Ramos (cell line): ENCODE results near the gene PLEKHB1.

ENCODE experiments used
- in situ Hi-C: fragments of 300-500 bp; cut with MboI; formaldehyde crosslinking; loops from one replicate; pipeline ENCODE4 v1.14.3; 2022; ENCODE audit warnings: low sequenced_read_pairs; ENCODE audit not compliant: unreplicated experiment

Gene PLEKHB1, protein sequence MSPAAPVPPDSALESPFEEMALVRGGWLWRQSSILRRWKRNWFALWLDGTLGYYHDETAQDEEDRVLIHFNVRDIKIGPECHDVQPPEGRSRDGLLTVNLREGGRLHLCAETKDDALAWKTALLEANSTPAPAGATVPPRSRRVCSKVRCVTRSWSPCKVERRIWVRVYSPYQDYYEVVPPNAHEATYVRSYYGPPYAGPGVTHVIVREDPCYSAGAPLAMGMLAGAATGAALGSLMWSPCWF

DNA sequence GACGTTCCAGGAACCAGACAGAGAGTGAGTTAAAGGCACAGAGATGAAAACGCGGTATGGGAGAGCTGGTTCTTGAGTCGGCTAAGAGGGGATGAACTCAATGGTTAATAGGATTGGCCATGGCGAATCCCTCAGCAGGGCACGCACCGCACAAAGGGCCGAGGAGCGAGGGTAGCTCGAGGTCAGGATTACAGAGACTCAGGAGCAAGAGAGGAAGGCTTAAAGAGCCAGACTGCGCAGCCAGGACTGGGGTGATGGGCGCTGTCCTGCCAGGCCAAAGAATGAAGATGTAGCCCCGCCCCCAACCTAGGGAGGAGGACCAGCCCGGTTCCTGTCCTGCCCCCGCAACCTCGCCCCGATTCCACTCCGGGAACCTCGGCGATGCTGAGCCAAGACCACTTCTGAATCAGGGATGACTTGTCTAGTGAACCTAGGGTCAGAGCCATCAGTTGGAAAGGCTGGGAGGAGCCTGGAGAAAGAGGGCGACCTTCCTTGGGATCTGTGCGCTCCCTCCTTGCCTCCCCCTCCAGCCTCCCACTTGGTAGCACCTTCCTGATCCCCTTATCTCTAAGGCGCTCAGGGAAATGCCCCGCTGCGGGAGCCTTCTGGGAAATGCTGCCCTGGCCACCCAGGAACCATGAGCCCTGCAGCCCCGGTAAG is at the start of gene PLEKHB1:
PLEKHB1 (plus strand) TSS at position 610 of the 660 bp plus-strand sequence; CDS start at position 638, 28 bp downstream.
- in situ Hi-C loops, result no loop called here

DNA sequence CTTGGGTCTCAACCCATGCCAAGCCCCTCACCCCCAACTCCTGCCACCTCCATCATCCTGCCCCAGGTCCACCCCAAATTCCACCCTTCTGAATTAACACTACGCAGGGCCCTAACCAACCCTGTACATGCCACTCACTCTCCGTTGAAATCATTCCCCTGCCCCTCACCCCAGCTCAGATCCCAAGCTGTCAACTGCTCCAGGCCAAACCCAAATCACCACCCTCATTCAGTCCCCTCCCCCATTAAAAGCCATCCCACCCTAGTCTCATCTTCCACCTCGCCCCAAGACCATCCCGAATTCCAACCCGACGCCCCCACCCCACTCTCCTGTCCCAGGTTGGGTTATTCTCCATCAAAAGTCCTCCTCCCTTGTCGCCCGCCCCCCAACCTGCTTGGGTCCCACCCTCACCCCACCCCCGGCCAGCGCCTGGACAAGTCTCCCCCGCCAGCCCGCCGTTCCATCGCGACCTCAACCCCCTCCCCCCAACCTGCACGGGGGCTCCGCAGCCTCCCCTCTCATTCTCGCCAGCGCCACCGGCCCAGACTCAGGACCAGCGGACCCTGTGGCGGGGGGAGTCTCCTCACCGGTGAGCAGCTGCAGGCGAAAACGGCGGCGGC is 48.9 kb upstream of the PLEKHB1 start:
- in situ Hi-C loops, result no loop called here

DNA sequence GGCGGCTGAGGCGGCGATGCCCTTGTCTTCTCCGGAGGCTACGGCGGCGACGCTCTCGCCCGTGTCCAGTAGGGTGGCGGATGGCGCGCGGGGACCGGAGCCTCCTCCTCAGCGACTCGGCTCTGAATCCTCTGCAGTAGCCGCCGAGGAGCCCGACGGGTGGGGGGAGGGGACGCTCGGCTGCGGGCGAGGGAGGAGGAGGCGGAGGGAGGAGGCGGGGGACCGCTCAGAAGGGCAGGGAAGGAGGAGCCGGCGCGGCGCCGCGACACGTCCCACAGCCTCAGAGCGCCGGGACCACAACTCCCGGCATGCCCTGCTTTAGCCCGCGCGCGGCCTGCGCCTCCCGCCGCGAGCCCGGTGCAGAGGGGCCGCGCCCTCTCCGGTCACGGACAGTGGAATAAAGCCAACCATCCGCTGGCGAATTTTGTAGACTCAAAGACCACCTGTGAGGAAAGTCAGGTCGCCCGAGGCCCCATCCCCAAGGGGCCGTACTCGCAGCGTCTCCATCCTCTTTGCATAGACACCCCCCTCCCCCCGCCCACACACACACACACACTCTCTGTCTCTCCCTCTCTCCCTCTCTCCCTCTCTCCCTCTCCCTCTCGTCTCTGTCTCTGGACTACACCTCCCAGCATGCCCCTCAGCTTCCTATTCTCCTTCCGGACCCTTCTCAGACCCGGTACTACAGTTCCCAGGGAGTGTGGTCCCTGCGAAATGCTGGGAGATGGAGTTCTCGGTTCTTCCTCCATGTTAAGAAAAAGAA is 48.2 kb upstream of the PLEKHB1 start, which contains the start of gene FAM168A:
FAM168A (minus strand) TSS at position 157 of the 763 bp plus-strand sequence. CDS start 129,638 bp downstream, outside the sequence.
- in situ Hi-C loops, result no loop called here

DNA sequence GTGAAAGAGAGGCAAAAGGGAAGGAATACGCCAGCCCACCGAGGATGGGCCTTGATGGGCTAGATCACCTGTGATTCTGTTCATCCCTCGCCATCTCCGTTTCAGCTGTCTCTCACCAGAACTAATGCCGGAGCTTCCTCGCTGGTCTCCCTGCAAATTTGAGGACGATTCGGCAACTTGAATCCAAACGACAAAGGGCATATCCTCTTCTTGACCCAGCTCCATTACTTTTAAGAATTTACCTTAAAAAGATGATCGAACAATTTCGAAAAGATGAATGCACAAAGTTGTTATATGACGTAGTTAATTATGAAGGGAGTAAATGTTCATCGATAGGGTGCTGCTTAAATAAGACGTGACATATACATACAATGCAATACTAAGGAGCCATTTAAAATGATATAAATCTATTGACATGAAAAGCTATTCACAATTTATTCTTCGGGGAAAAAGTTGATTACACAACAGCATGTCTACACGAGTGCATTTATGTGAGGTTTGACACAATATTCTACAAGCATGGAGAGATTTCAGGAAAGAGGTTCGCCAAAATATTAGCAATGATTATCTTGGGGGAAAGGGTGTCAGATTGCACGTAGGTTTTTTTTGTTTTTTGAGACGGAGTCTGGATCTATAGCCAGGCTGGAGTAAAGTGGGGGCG is 47.5 kb upstream of the PLEKHB1 start:
- in situ Hi-C loops, result no loop called here

DNA sequence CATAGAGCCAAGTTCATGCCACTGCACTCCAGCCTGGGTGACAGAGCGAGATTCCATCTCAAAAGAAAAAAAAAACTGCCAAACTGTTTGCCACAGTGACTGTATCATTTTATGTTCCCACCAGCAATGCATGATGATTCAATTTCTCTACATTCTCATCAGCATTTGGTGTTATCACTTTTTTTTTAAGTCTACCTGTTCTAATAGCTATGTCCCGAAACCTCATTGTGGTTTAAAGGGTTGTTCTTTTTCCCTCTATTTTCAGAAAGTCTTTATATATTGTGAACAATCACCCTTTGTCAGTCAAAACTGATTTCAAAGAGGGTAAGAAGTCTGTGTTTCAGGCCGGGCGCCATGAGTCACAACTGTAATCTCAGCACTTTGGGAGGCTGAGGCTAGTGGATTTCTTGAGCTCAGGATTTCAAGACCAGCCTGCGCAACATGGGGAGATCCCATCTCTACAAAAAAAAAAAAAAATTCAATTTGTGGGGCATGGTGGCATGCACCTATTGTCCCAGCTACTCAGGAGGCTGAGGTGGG is 33.7 kb upstream of the PLEKHB1 start:
- in situ Hi-C loops, result no loop called here

DNA sequence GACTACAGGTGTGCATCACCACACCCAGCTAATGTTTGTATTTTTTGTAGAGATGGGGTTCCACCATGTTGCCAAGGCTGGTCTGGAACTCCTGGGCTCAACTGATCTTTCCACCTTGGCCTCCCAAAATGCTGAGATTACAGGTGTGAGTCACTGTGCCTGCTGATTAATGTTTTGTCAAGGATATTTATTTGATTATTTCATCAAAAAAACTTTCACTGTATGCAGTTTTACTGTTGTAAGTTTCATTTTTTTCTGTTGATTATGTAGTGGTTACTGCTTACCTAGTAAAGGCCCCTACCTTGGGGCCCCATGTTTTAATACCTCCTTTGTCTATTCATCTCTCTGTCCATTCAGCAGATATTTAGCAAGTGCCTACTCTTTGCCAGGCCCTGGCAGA is 31.8 kb upstream of the PLEKHB1 start:
- in situ Hi-C loops, result no loop called here

DNA sequence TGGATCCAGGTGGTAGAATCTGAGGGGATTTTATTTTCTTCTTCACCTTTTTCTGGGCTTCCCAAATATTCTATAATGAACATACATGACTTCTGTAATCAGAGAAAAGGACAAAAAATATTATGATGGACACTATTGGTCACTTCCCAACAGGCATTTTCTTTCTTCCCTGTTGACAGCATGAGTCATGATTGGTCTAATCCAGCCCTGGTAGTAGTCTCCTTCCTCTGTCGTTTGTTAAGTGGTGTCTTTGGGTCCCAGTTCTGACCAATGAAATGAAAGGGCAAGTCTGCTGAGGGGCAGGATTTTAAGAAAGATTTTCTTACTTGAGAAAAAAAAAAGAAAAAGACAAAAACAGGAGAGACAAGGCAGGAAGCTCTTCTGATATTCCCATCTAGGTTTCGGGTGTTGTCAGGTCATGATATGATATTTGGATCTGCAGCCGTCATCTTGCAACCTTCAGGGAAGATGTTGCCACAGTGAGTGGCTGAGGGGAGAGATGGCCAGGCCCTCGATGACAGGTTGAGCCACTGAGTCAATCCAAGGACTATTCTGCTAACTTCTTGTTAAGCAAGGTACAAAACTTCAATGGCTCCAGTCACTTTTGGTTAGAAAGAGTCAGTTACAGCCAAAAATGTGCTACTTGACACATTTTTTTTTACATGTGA is 23.3 kb upstream of the PLEKHB1 start:
- in situ Hi-C loops, result no loop called here

DNA sequence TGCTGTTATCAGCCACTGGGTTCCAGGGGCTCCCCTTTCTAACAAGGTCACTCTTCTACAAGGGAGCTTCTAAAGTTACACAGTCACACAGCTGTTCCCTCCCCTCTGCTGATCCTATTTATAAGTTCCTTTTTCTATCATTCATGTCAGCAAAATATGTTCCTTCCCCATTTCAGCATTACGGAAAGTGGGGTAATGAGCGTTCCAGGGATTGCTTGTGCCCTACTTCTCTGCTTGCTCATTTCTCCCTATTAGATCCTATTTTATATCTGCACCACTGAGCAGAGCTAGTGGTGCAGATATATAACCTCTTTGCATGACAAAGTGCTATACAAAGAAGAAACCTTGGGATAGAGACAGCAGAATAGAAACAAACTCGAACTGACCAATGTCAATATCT is 22.7 kb upstream of the PLEKHB1 start:
- in situ Hi-C loops, result no loop called here

DNA sequence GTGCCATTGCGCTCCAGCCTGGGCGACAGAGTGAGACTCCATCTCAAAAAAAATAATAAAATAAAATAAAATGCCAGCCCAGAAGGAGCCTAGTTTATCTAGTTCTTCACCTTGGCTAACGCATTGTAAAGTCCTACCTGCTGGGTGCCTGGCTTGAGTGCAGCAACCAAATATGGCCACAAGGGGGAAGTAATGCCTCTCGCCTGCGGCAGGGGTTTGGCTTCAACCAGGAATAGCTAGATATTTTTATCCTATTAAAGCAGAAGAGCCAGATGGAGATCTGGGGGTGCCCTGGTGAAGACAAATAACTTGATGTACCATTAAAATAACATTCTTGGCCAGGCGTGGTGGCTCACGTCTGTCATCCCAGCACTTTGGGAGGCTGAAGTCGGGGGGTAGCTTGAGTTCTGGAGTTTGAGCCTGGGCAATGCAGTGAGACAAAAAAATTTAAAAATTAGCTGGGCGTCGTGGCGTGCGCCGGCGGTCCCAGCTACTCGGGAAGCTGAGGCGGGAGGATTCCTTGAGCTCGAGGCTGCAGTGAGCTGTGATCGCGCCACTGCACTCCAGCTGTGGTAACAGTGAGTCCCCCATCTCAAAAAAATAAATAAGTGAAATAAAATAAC is 20.6 kb upstream of the PLEKHB1 start:
- in situ Hi-C loops, result no loop called here

DNA sequence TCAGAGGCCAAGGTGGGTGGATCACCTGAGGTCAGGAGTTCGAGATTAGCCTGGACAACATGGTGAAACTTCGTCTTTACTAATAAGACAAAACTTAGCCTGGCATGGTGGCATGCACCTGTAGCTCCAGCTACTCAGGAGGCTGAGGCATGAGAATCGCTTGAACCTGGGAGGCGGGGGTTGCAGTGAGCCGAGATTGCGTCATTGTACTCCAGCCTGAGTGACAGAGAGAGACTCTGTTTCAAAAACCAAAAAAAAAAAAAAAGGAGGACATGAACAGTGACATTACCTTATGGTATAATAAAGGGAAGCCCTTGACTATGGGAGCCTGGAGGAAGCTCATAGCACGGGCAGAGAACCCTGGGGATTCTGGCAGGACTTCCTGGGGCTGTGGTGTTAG is 16.5 kb upstream of the PLEKHB1 start:
- in situ Hi-C loops, result no loop called here

DNA sequence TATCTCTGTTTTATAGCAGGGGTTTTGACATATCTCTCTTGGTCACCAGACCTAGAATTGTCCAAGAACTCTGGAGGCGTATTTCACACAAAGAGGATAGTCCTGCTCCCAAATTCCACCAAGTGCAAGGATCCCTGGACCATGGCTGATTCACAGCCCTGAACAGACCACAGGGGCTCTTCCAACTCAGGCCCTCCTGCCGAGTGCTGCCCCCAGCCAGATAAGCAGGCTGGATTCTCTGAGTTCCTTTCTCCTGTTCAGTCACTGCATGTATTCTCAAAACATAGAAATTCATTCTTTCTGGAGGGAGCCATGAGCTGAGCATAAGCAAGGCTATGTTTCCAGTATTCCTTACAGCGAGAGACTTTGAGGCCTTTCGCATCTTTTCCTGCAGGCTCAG is 13.4 kb upstream of the PLEKHB1 start:
- in situ Hi-C loops, result no loop called here

DNA sequence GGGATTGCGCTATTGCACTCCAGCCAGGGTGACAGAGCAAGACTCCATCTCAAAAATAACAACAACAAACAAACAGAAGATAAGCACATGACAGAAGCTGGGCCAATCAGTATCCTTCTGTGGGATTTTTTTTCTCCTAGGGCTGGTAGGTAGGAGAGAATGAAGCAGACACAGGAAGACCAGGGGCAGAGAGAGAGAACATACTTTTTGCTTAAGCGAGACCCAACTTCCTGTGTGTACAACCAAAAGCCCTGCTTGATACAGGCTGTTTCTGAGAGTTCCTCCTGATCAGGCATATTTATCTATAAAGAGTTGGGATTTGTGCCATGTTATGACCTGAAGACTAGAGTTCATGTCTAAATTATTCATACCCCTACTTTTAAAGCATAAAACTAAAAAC is 12.4 kb upstream of the PLEKHB1 start:
- in situ Hi-C loops, result no loop called here

DNA sequence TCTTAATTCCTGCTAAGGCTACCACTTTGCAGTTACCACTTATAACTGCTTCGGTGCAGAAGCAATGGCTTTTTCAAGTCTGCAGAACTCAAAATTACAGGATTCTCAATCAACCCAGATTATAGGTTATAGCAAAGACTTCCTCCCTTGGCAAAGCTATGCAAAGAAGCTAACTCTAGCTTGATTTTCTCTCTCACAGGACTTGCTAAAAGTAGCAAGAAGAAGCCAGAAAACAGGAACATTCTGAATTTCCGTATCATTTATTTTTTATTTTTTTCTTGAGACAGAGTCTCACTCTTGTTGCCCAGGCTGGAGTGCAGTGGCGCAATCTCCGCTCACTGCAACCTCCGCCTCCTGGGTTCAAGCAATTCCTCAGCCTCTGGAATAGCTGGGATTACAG is 10.7 kb upstream of the PLEKHB1 start:
- in situ Hi-C loops, result no loop called here

DNA sequence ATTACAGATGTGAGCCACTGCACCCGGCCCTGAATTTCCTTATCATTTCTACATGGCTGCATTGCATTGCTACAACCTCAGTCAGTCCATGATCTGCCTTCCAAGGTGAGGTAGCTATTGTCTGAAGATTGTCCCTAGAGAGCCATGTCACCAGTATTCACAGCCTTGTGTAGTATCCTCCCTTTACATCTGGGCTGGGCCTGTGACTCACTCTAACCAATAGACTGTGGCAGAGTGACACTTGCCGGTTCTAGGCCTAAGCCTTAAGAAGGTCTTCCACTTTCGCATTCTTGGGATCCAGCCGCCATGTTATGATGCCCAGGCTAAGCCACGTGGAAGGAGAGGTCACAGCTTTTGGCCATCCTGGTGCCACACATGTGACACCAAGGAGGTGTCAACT is 10.1 kb upstream of the PLEKHB1 start:
- in situ Hi-C loops, result no loop called here

DNA sequence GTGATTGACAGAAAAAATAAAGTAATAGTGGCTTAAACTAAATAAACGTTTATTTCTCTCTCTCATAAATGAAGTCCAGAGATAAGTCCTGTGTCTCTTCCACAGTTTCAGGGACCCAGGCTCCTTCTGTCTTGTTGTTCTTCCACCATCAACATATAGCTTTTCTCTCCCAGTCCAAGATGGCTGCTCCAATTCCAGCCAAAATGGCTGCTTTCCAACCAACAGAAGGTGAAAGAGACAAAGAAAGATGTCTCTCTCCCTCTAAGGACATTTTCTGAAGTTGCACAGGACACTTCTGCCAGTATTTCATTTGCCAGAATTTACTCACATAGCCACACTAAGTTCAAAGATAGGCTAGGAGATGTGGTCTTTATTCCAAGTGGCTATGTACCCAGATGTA is 9.4 kb upstream of the PLEKHB1 start:
- in situ Hi-C loops, result no loop called here

DNA sequence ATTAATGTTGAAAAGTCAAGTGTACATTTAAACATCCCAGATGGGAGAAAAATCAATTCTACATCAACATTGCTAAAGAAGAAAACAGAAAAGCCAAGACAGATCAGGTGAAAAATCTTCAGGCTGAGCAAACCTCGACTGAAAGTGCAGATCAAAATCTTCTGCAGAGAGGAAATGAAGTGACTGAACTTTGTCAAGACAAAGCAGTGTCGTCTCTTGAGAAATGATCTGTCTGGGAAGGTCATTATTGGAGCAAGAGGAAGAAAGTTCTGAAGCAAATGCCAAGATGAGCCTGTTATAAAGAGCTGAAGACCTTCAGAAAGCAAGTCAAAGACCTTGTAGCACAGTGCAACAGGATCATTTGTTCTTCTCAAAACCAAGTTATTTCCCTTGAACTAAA is 5.8 kb upstream of the PLEKHB1 start:
- in situ Hi-C loops, result no loop called here

DNA sequence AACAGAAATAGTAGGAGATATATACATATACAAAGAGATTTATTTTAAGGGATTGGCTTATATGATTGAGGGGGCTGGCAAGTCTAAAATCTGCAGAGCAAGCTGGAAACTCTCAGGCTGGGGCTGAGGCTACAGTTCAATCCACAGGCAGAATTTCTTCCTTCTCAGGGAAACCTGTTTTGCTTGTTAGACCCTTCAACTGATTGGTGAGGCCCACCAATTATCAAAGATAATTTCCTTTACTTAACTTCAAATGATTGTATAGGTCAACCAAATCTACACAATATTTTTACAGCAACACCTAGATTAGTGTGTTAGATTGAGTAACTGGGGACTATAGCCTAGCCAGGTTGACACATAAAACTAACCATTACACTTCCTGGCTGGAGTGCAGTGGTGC is 4.7 kb upstream of the PLEKHB1 start:
- in situ Hi-C loops, result no loop called here

DNA sequence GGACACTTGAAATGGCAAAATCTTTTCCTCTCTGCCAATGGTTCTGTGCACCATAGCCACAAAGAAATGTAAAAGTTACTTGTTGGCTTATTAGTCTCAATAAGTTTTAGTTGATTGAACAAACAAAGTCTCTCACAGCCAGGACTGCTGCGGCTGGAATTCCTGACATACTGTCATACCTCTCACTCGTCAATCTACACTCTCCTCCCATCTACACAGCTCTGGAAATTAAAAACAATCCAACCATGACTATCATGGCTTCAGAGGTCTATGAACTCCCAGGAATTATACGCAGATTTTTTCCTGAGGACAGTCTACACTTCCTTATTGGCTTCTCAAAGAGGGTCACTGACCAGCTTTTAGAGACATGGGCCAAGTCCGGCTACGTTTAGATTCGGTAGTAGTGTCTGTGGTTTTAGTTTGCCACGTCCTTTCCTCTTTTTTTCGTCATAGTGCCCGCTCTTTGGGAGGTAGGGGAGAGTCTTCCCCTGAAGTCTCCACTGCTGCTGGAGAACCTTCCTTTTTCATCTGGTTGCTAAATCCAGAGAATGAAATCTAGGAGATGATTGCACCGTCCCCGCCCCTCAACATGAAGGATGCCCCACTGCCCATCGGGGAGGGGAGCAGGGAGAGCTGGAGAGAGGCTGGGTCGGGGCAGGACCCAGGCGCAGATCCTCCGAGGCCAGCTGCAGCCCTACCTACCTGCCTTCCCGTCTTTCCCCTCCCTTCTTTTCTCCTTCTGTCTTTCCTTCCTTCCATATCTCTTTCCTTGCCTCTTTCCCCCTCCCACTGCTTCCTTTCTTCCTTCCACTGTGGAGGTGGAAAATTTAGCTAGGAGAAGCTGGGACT is 1.0 kb upstream of the PLEKHB1 start:
- in situ Hi-C loops, result no loop called here
